GM23338 (cell line): ENCODE data around the gene OR2AP1.

Source experiments
- CREB1 ChIP-seq: fragments of 250-450 bp; sonication (Bioruptor Pico); IDR thresholded peaks from 2 replicates; pipeline ENCODE4 v1.5.0; 2020; ENCODE audit warnings: low read depth, mild to moderate bottlenecking, moderate library complexity
- CTCF ChIP-seq, 2 experiments: fragments of 200-600 bp in 1 of 2; sonication (generic) in 1 of 2; conservative IDR thresholded peaks; 2 replicates each; pipeline versions ENCODE4 v1.5.1 to v1.6.1; 2016 to 2017; ENCODE audit warnings: antibody characterized with exemption in 2 of 2, low read depth in 2 of 2, mild to moderate bottlenecking in 2 of 2, moderate library complexity in 1 of 2
- ETS1 ChIP-seq: IDR thresholded peaks from 2 replicates; pipeline ENCODE4 v1.6.1; 2016; ENCODE audit warnings: antibody characterized with exemption
- EZH2 ChIP-seq: fragments of 200-600 bp; sonication (generic); IDR thresholded peaks from one replicate; pipeline ENCODE4 v1.8.0; 2017; ENCODE audit warnings: antibody characterized with exemption, mild to moderate bottlenecking, low read depth; ENCODE audit not compliant: unreplicated experiment
- EZH2phosphoT487 ChIP-seq: fragments of 200-600 bp; sonication (generic); IDR thresholded peaks from one replicate; pipeline ENCODE4 v1.8.1; 2018; ENCODE audit warnings: antibody characterized with exemption; ENCODE audit not compliant: unreplicated experiment
- JUNB ChIP-seq: IDR thresholded peaks from one replicate; pipeline ENCODE4 v1.6.1; 2016; ENCODE audit warnings: antibody characterized with exemption; ENCODE audit not compliant: unreplicated experiment
- NANOG ChIP-seq: IDR thresholded peaks from 2 replicates; pipeline ENCODE4 v1.6.1; 2016; ENCODE audit warnings: antibody characterized with exemption, borderline replicate concordance
- POLR2AphosphoS5 ChIP-seq: IDR thresholded peaks from 2 replicates; pipeline ENCODE4 v1.6.1; 2016; ENCODE audit warnings: antibody characterized with exemption, low read depth
- REST ChIP-seq: IDR thresholded peaks from one replicate; pipeline ENCODE4 v1.6.1; 2018; ENCODE audit warnings: antibody characterized with exemption; ENCODE audit not compliant: unreplicated experiment
- STAT1 ChIP-seq: IDR thresholded peaks from one replicate; pipeline ENCODE4 v1.6.1; 2016; ENCODE audit warnings: antibody characterized with exemption; ENCODE audit not compliant: unreplicated experiment
- ZNF114 ChIP-seq: fragments of 250-450 bp; sonication (Bioruptor Pico); IDR thresholded peaks from 2 replicates; pipeline ENCODE4 v1.5.0; 2020; ENCODE audit warnings: mild to moderate bottlenecking, moderate library complexity
- ZNF331 ChIP-seq: fragments of 250-450 bp; sonication (Bioruptor Pico); IDR thresholded peaks from 2 replicates; pipeline ENCODE4 v1.5.0; 2020; ENCODE audit warnings: low read depth, mild to moderate bottlenecking, moderate library complexity
- ZNF462 ChIP-seq: fragments of 250-450 bp; sonication (Bioruptor Pico); IDR thresholded peaks from 2 replicates; pipeline ENCODE4 v1.5.0; 2020; ENCODE audit warnings: mild to moderate bottlenecking, moderate library complexity

- TF ChIP-seq CTCF (conservative IDR thresholded peaks at IDR 0.05; ENCODE audit: low read depth in 2 of 2) = no peak
- no peak for TF ChIP-seq POLR2AphosphoS5
- no peak for TF ChIP-seq EZH2phosphoT487
- TF ChIP-seq STAT1 = no peak
- TF ChIP-seq REST = no peak
- TF ChIP-seq NANOG = no peak
- TF ChIP-seq JUNB = no peak
- TF ChIP-seq ZNF331 (CRISPR knock-in tag) = no peak
- TF ChIP-seq CREB1 = no peak
- no peak for TF ChIP-seq EZH2
- TF ChIP-seq ZNF114 = no peak
- no peak for TF ChIP-seq ETS1
- no peak for TF ChIP-seq ZNF462 (CRISPR knock-in tag)
Observed at GRCh38 chr12:55612646-55613045, 40.4 kb downstream of the OR2AP1 start.
